LNCaP clone FGC (cell line): ENCODE data around the gene ARHGAP19.

Experiments used
- DNase-seq: peaks from one replicate; pipeline ENCODE4 v3.0.0-alpha.2; 2011; ENCODE audit warnings: low read depth
- H3K4me3 ChIP-seq: 2 replicates; pipeline ENCODE4 v1.5.1; 2011; ENCODE audit warnings: mild to moderate bottlenecking, low read depth, low read length, control low read depth
- TF ChIP-seq, protein P1 (sequence below): IDR thresholded peaks from 2 replicates; pipeline ENCODE4 v1.5.1; 2012; ENCODE audit warnings: mild to moderate bottlenecking; ENCODE audit not compliant: control insufficient read depth, insufficient read depth; ENCODE audit errors: extremely low read depth

Gene ARHGAP19

DNA sequence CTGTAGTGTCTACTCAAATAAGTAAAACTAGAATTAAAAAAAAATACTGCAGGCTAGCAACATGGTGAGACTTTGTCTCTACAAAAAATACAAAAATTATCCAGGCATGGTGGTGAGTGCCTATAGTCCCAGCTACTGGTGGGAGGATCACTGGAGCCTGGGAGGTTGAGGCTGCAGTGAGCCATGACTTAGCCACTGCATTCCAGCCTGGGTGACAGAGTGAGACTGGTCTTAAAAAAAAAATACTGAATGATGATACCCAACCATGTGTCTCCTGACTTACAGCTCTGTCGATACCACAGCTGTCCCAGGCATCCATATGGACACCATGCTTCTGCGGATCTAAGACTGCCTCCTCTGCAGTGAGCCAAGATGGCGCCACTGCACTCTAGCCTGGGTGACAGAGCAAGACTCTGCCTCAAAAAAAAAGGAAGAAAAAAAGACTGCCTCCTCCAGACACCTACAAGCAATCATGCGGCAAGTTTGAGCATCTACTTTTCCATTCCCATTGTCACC, 18.7 kb upstream of the ARHGAP19 start:
- H3K4me3 ChIP-seq, result no peak overlapping the region
- TF ChIP-seq, protein P1, sequence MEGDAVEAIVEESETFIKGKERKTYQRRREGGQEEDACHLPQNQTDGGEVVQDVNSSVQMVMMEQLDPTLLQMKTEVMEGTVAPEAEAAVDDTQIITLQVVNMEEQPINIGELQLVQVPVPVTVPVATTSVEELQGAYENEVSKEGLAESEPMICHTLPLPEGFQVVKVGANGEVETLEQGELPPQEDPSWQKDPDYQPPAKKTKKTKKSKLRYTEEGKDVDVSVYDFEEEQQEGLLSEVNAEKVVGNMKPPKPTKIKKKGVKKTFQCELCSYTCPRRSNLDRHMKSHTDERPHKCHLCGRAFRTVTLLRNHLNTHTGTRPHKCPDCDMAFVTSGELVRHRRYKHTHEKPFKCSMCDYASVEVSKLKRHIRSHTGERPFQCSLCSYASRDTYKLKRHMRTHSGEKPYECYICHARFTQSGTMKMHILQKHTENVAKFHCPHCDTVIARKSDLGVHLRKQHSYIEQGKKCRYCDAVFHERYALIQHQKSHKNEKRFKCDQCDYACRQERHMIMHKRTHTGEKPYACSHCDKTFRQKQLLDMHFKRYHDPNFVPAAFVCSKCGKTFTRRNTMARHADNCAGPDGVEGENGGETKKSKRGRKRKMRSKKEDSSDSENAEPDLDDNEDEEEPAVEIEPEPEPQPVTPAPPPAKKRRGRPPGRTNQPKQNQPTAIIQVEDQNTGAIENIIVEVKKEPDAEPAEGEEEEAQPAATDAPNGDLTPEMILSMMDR, result no peak
- no peak for DNase-seq

- TF ChIP-seq, protein P1, result no peak
- H3K4me3 ChIP-seq, result no peak overlapping the region
- no peak for DNase-seq
These were observed 15.7 kb upstream of the ARHGAP19 start for GRCh38 chr10:97307866-97308780.

DNA sequence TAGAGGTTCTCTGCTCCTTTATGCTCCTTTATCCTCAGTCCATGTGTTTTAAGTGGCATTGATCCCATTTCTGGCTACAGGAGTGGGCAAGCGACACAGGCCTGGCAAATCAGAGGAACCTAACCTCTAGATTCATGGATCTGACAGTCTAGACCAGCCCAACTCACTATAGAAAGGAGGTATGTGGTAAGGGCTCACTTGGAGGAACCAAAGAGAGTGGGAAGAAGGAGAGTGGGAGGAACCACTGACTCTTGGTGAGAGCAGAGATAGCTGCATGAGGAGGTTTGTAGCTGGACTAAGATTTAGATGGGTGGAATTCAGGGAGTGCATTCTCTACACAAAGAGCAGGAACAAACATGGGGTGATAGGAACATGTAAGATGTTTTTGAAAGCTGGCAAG, 15.0 kb upstream of the ARHGAP19 start:
- DNase-seq, result no peak
- H3K4me3 ChIP-seq, result no peak overlapping the region
- TF ChIP-seq, protein P1, result no peak

GRCh38 chr10:97302088-97302791, 9.8 kb upstream of the ARHGAP19 start:
- TF ChIP-seq, protein P1, result no peak
- H3K4me3 ChIP-seq, result no peak overlapping the region
- no peak for DNase-seq

DNA sequence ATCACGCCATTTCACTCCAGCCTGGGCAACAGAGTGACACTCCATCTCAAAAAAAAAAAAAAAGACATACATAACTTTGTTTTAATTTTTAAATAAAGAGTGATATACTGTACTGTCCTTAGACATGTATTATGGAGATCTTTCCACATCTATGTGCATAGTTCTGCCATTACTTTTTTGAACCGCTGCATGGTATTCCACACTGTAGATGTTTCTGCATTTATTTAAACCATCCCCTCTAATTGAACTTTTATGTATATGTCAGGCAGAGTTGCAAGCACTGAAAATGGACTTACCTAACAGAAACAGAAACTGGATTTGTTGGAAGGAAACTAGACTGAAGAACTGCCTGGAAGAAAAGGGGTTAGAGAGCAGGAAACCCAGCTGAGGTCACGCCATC, 8.5 kb upstream of the ARHGAP19 start:
- no peak for DNase-seq
- H3K4me3 ChIP-seq, result no peak overlapping the region
- TF ChIP-seq, protein P1, result no peak

DNA sequence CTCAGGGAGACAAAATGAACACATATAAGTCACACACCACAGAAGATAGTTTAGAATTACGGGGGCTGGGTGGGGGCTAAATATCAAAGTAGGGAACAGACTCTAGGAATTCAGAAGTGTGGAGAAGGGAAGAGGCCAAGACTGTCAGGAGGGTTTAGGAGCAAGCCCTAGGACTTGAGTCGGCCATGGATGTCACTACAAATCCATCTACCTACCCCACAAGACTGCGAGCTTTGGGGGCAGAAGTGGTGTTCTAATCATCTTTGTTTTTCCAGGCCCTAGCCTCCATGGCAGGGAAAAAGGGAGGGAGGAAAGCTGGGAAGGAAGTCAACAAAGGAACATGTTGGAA, 5.8 kb upstream of the ARHGAP19 start:
- no peak for DNase-seq
- no peak overlapping the region for H3K4me3 ChIP-seq
- TF ChIP-seq, protein P1, result no peak
